SKM-1 treated with dmso at 0.1 percent for 144 hours (cell line): Measurements from ENCODE around the gene AKT3.
"Not testable (repeated sequence)": the region's sequence is repeated elsewhere in the genome, so short reads cannot be mapped to it uniquely, and the experiment has no call there.

Source experiments
- DNase-seq: peaks from one replicate; lab custom pipeline; 2025; ENCODE audit not compliant: unreplicated experiment; lab: John Stamatoyannopoulos, UW

The AKT3 gene

DNA sequence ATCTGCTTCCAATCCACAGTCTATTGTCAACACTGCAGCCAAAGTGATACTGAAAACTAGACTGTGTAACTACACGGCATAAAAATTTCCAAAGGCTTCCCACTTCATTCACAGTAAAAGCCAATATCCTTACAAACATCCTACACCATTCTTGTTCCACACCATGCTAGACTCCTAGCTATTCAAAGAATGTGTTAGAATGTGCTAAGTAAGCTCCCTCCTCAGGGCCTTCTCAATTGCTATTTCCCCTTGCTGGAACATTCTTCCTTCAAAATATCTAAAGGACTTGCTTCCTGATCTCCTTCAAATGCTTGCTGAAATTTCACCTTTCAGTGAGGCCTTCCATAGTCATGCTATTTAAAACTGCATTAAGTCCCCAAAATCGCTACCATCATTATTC, 228.1 kb downstream of the AKT3 start:
- no peak for DNase-seq

DNA sequence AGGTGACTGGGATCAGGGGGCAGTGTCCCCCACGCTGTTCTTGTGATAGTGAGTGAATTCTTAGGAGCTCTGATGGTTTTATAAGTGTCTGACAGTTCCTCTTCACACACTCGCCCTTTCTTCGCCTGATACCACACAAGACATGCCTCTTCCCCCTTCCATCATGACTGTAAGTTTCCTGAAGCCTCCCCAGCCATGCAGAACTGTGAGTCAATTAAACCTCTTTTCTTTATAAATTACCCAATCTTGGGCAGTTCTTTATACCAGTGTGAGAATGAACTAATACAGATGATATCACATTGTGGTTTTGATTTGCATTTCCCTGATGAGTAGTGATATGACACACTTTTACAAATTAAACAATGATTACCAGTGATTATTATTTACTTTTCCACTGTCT, 229.9 kb downstream of the AKT3 start:
- no peak for DNase-seq

DNA sequence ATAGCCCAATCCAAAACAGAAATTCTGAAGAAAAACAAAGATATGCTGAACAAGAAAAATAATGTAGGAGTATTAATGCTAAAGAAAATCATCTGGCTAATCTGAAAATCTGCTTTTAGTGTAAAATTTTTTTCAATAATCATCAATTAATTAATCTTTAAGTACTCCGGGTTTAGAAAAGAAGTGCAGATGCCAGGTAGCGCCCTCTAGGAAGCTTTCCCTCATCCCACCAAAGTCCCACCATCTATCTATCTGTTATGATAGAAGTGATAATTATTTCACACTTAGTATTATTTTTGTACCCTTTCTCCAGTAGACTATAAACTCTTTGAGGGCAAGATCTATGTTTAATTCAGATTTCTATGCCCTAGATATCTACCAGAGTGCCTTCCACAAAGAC, 240.3 kb downstream of the AKT3 start:
- DNase-seq, result no peak

DNA sequence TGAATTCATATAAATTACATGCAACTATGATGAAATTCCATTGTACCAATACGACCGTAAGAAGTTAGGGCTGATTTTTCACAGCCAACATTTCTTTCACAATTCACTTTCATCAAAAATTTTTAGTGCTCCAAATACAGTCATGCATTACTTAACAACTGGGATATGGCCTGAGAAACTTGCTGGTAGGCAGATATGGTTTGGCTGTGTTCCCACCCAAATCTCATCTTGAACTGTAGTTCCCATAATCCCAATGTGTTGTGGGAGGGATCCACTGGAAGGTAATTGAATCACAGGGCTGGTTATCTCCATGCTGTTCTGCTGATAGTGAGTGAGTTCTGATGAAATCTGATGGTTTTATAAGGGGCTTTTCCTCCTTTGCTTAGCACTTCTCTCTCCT, 244.4 kb downstream of the AKT3 start:
- no peak for DNase-seq

DNA sequence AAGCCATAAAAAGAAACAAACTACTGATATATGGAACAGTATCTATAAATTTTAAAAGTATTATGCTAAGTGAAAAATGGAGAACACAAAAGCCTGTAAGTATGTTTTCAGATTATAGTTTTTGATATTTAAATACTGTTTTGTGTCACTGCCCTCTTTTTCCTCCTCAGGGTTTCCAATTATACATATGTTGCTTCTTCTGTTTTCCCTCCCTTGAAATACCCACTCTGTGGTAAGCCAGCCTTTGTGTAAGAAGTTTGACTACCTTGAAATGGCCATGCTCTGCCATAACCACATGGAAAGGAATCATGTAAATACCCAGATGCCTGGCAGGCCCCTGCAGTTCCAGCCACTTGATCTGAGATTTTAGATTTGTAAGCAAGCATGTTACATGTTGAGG, 248.3 kb downstream of the AKT3 start:
- no peak for DNase-seq

DNA sequence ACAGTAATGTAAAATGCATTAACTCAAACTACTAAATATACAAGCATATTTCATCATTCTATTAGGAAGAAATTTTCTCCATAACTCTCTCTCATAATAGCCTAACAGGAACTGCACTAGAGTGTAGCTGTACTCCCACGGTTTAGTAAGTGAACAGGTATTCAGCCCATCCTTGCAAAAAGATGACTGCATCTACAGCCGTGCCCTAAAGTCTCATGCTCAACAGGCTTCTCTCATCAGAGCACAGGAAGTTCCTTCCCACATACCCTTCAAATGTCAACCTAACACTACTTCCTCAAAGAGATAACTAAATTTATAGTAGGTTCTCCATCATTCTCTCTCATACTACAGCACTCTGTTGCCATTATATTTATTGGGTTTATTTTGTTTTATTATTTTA, 251.6 kb downstream of the AKT3 start:
- peak; percentile 91 for DNase-seq

DNA sequence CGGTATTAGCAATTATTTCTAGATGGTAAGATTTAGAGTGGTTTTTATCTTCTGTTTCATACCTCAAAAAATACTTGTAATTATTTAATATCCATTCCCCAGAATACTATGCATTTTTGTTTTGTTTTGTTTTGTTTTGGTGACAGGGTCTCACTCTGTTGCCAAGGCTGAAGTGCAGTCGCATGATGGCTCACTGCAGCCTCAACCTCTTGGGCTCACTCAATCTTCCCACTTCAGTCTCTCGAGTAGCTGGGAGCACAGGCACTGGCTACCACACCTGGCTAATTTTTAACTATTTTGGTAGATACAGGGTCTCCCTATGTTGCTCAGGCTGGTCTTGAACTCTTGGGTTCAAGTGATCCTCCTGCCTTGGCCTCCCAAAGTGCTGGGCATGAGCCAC, 252.7 kb downstream of the AKT3 start:
- DNase-seq, result no peak

DNA sequence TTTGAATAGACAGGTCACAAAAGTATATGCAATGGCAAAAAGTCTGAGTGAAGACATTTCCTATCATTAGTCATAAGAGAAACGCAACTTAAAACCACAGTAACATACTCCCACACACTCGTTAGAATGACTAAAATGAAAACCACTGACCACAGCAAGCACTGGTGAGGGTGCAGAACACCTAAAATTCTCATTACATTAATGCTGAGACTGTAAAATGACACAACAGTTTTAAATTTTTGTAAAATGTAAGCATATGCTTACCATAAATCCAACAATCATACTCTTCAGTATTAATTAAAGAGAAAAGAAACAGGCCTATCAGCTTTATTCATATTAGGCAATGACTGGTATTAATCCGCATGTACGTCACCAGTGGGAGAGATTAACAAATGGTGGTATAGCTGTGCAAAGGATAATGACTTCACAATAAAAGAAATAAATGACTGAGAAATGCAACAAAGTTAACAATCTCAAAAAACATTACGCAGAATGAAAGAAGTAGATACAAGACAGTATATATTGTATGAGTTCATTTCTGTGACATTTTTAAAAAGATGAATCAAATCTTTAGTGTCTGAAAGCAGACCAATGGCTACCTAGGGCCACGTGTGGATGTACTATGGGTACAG, 253.5 kb downstream of the AKT3 start:
- peak; percentile 81 for DNase-seq

DNA sequence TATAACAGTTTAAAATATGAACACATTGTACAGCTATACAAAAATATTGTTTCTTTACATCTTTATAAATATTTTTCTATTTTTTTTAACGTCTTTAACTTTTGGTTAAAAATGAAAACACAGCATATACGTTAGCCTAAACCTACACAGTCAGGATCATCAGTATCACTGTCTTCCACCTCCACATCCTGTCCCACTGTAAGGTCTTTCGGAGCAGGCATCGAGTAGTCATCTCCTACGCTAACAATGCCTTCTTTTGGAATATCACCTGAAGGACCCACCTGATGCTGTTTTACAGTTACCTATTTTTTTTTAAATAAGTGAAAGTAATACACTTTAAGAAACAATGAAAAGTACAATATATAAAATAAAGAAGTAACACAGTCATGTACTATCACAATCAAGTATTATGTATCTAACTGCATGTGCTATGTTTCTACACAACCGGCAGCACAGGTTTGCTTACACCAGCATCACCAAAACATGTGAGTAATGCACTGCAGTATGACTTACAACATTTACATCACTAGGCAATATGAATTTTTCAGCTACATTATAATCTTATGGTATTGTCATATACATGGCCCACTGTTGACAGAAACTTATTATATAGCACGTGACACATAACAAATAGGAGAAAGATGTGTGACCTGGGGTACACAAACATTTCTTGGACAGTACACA, 254.4 kb downstream of the AKT3 start:
- no peak for DNase-seq

DNA sequence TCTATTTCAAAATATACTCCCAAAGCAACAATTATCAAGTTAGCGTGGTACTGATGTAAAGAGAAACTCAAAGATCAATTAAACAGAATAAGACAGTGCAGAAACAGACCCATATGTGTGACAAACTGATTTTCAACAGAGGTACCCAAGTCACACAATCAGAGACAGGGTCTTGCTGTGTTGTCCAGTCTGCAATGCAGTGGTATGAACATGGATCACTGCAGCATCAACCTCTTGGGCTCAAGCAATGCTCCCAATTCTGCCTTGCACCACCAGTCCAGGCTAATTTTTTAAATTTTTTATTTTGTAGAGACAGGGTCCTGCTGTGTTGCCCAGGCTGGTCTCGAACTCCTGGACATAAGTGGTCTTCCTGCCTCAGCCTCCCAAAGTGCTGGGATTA, 255.6 kb downstream of the AKT3 start:
- DNase-seq, result no peak

DNA sequence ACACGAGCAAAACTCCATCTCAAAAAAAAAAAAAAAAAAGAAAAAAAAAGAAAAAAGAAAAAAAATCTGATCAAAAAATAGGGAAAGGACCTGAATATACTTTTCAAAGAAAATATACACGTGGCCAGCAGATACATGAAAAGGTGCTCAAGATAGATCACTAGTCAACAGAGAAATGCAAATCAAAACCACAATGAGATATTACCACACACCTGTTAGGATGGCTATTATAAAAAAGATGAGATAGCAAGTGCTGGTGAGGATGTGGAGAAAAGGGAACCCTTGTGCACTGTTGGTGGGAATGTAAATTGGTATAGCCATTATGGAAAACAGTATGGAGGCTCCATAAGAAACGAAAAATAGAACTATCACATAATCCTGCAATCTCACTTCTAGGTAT, 260.8 kb downstream of the AKT3 start:
- DNase-seq, result not testable (repeated sequence)

DNA sequence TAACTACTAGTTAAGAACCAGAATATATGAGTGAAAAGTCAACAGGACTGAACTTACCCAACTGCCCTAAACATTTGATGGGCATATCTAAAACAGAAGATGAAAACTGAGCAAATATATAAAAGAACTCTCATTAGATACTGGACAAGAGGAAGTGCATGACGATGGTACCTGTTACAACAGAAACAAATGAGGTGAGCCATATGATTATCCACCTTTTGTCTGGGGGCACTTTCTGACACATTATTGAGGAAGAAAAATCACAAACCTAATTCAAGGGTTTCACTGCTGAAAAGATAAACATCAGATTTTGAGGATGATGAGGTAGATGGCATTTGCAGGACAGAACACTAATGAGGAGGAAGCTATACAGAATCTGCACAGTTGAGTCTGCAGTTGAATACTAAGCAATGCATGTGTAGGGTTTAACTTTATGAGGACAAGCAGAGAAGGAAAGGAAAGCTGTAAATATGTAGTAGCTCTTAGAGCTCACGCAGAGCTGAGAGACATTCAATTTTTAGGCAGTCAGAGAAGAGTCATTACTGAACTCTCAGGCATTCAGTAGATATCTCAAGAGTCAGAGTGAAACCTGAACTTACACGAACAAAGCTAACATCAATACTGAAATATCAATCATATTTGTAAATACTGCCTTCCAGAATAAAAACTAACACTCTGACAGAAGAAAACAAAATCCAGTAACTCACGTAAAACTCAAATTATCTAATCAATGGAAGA, 262.1 kb downstream of the AKT3 start:
- DNase-seq, result no peak

DNA sequence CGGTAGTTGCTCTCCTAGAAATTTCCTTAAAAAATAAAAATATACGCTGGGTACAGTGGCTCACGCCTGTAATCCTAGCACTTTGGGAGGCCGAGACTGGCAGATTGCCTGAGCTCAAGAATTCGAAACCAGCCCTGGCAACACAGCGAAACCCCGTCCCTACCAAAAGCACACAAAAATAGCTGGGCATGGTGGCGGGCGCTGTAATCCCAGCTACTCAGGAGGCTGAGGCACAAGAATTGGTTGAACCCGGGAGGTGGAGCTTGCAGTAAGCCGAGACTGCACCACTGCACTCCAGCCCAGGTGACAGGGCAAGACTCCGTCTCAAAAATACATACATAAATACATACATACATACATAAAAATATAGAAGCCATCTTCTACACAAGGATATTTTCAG, 262.8 kb downstream of the AKT3 start:
- no peak for DNase-seq

DNA sequence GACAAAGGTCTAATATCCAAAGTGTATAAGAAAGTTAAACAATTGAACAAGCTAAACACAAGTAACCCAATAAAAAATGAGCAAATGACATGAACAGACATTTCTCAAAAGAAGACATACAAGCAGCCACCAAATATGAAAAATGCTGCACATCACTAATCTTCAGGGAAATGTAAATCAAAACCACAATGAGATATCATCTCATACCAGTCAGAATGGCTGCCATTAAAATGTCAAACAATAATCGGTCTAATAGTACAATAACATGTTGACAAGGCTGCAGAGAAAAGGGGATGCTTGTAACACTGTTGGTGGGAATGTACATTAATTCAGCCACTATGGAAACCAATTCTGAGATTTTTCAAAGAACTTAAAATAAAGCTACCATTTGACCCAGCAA, 264.1 kb downstream of the AKT3 start:
- no peak for DNase-seq

DNA sequence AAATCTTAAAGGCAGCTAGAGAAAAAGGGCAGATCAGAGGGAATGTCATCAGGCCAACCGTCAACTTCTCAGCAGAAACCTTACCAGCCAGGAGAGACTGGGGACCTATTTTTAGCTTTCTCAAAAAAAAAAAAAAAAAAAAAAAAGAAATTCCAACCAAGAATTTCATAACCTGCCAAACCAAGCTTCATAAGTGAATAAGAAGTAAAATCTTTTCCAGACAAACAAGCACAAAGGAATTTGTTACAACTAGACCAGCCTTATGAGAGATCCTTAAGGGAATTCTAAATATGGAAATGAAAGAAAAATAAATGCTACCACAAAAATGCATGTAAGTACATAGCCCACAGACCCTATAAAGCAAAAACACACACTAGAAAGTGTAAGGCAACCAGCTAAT, 267.7 kb downstream of the AKT3 start:
- no peak for DNase-seq

DNA sequence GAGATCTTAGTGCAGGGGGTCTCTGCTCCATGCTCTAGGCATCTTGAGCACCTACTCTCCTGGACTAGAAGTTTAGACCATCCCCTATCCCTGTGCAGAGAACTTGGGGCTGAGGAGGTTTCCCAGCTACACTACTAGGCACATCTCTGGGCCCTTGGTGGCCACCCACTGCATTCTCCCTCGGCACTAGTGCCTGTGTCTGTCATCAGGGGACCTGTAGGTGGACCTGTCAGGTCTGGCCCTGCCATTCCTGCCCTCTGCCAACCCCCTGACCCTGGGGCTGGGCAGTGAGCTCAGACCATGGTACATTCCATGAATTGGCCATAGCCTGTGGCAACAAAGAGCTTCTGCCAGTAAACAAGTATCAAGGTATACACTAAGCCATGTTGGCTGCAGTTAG, 269.1 kb downstream of the AKT3 start:
- DNase-seq, result no peak

DNA sequence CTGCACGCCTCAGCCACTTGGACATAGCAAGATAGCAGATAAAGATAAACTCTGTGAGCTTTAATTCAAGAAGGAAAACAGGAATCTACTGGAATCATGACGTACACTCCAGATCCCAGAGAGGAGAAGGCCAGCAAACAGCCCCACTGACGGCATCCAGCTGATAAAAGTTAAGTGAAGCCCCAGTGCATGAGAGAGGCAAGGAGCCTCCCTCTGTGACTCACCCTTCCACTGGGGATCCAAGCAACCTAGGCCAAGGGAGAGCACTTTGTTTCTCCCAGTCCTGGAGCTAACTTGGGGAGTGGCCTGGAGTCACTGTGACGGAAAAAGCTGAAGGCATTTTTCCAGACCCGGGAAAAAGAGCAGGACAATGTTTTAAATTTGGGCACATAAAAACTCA, 270.0 kb downstream of the AKT3 start:
- DNase-seq, result no peak

DNA sequence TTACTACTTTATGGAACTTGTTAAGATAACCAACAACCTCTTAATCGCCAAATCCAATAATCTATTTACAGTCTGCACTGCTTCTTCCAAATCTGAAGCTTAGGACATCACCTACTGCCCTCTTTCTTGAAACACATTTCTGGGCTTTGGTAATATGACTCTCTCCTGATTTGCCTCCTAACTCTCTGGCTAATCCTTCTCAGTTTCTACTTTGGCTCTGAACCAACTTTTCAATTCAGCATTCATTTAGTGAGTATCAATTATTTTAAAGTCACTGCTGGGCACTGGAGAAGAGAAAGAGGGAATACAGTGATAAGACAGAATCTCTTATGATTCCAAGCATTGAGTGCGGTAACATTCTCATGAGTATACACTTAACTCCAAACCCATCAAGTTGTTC, 275.0 kb downstream of the AKT3 start:
- DNase-seq, result no peak

DNA sequence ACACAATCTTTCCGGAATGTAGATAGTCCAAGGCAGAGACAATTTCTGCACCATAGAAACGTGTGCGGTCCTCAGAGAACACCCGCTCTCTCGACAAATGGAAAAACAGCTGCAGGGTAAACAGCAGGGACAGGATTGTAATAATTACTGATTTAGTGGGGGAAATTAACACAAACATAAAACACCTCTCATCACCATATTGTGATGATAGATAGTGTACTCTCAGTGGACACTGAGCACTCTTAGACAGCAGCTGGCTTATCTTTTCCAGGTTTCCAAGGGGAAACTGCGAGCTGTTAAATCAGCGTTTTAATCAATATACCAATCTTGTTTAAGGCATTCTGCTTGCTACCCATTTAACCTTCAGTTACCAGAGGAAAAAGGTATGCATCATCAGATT, 277.1 kb downstream of the AKT3 start:
- DNase-seq, result no peak

DNA sequence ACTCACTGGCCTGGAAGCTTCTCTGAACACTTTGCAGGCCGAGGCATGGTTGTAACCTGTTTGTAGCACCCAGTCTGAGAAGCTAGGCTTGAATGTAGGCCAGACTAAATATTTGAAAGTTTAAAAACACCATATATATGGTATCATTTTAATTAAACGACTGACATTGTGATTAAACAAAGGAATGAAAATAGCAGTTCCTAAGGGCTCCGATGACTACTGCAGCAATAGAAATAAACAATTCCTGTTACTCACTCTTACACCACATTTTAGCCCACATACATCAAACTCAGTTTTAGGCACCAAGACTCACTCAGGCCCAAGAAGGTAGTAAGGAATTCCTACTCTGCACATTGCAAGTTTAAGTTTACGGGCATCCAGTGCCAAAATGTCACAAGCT, 281.2 kb downstream of the AKT3 start:
- no peak for DNase-seq

DNA sequence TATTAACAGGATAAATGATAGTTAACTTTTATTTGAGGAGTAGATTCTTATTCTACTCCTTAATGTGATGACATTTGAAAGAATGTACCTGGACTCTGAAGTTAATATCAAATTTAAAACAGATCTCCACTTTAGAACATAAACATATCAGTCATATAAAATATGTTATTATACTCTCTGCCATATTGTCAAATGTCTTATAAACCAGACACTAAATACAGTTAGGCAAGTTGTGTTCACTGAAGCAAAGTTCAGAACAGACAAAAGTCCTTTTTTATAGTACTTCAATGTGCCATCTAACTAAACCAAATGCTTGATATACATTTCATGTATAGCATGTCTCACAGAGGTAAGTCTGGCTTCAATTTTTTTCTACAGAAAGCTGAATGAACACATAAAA, 285.2 kb downstream of the AKT3 start:
- no peak for DNase-seq

DNA sequence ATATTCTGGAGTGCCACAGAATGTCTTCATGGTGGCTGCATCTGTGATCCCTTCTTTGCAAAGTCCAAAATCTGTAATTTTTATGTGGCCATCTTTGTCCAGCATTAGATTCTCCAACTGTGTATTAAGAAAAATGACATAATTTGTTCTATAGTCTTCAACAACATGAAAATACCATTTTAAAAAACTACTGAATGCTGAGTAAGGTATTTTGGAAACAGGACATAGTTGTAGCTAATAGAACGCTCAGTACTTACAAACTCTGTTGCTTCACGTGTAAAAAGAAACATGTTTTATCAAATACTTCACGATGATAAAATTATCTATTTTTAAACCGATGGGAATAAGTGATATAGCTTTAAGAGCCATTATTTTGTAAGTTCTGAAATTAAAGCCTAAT, 286.3 kb downstream of the AKT3 start:
- DNase-seq, result no peak

DNA sequence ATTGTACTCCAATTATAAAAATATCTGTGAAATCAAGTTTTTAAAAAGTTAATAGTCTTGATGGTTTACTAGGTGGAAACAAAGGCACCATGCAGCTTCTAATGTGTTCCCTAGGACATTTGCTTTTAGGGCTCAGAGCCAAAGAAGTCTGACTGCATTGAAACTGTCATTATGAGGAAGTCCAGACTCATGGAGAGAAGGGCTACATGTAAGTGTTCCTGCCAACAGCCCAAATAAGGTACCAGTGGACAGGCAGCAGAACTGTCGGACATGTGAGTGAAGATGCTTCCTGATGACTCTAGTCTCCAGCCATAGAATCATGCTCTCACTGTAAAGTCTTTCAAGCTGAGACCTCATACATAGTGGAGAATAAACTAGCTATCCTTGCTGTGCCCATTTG, 287.6 kb downstream of the AKT3 start:
- no peak for DNase-seq
